Stromal cell of bone marrow (primary cell): ENCODE measurements around the gene HEATR3.

Experiments used
- DNase-seq: peaks from one replicate; pipeline ENCODE4 v3.0.0-alpha.2; 2012; ENCODE audit warnings: low read depth

Gene HEATR3

DNA sequence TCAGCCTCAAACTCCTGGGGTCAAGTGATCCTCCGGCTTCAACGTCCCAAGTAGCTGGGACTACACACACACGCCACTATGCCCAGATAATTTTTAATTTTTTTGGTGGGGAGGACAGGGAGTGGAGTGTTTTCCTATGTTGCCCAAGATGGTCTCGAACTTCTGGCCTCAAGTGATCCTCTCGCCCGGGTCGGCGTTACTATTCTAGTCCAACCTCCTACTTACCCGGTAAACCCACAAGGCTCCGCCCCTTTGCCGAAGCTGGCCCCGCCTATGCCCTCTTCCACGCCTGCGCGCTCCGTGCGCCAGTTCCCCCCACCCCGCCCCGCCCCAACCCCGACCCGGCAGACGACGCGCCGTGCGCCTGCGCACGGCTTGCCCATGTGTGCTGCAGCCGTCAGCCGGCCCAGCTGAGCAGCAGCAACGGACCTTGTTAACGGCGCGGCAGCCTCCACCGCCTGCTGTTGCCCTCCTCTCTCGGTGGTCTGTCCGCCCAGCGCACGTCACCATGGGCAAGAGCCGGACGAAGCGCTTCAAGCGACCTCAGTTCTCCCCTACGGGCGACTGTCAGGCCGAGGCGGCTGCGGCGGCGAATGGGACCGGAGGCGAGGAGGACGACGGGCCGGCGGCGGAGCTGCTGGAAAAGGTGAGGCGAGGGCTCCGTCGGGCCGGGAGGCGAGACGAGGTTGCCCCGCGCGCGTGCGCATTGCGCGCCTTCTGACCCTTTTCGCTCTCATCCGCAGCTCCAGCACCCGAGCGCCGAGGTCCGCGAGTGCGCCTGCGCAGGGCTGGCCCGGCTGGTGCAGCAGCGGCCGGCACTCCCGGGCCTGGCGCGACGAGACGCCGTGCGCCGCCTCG, at the start of gene HEATR3:
HEATR3 (plus strand) TSS at position 347 of the 858 bp plus-strand sequence; CDS start at position 509, 162 bp downstream.
- DNase-seq = peak; percentile 78

GRCh38 chr16:50017553-50017952, 48.2 kb upstream of the HEATR3 start:
- no peak for DNase-seq

GRCh38 chr16:50021544-50021943, 44.2 kb upstream of the HEATR3 start:
- no peak for DNase-seq

DNA sequence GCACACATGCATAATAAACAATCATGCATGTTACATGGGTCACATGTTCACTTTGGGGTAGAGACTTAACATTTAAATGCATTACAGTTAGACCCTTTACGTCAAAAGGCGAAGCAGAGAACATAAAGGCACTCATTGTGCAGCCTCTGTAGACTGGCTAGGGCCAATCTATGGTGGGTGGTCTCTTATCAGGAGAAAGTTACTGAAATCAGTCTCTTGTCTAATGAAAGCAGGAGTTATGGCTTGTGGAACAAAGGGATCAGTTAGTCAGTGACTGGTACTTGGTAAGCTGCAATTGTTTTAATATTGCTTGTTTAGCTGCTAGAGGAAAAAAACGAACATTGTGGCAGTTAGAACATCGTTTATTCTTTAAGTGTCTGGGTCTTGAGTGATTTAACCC, 42.1 kb upstream of the HEATR3 start:
- DNase-seq = no peak

GRCh38 chr16:50024207-50024606, 41.6 kb upstream of the HEATR3 start:
- DNase-seq = no peak

- peak; percentile 92 for DNase-seq
These were observed 40.9 kb upstream of the HEATR3 start, which contains the start of gene CNEP1R1 for GRCh38 chr16:50024684-50025536. Gene CNEP1R1 (plus strand): TSS chr16:50025225. CDS start chr16:50025316, 91 bp downstream.

- DNase-seq = no peak
These were observed 40.2 kb upstream of the HEATR3 start for GRCh38 chr16:50025537-50025931.

GRCh38 chr16:50027829-50028228, 37.9 kb upstream of the HEATR3 start:
- DNase-seq = no peak

DNA sequence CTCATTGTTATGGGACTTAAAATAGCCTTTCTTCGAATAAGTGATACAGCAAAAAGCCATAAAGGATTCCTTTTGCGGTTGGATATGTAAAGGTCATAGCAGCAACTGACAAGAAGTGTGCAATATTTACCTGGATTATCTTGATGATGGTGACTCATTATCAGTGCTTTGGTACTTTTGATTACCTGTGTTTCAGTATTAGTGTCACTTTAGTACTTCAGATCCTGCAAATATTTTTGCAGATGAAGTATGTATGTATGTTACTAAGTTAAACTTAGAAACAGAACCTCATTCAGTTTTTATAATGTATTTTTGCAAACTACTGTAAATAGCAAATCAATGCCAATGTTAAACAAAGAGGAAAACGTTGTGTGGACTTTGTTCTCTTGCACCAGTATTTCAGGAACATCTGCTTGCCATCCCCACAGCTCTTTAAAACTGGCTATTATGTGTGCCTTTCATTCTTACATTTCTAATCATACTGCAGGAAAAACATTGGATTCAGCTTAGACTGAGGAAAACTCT, 30.2 kb upstream of the HEATR3 start:
- DNase-seq = no peak

DNA sequence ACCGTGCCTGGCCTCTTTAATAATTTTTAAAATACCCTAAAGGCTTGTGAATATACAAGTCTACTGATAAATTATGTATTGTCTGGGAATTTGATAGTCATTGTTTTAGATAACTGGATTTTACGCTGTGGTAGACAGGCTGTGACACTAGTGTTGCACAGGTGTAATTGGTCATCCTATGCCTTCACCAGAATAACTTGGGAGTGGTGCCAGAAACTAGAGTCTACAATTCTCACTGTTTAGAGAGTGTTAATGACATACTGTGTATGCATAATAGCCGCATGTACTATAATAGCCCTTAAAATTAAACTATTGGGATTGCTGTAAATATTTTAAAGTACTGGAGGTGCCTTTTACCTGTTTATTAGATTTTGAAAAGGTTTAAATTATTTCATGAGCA, 29.3 kb upstream of the HEATR3 start:
- DNase-seq = no peak

DNA sequence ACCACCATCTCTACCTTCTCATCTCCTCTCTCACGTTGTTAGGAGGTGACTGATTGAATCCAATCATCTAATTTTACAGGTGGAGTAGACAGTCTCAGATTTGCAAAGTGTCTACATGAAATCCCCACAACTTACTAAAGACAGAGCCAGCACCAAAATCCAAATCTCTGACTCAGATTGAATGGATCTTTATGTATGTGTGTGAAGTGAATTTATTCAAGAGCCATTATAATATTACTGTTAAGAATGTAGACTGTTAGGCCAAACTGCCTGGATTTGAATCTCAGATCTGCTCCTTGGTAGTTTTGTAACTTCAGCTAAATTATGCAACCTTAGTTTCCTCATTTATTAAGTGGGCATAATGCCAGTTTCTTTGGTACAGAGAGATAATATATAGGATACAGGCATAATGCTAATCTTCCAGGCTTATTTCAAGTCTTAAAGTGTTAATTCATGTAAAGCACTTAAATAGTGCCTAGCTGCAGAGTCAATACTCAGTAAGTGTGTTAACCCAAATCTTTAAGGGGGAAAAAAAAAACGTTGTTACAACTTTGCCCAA, 28.0 kb upstream of the HEATR3 start:
- no peak for DNase-seq

GRCh38 chr16:50038286-50038685, 27.5 kb upstream of the HEATR3 start:
- DNase-seq = no peak

DNA sequence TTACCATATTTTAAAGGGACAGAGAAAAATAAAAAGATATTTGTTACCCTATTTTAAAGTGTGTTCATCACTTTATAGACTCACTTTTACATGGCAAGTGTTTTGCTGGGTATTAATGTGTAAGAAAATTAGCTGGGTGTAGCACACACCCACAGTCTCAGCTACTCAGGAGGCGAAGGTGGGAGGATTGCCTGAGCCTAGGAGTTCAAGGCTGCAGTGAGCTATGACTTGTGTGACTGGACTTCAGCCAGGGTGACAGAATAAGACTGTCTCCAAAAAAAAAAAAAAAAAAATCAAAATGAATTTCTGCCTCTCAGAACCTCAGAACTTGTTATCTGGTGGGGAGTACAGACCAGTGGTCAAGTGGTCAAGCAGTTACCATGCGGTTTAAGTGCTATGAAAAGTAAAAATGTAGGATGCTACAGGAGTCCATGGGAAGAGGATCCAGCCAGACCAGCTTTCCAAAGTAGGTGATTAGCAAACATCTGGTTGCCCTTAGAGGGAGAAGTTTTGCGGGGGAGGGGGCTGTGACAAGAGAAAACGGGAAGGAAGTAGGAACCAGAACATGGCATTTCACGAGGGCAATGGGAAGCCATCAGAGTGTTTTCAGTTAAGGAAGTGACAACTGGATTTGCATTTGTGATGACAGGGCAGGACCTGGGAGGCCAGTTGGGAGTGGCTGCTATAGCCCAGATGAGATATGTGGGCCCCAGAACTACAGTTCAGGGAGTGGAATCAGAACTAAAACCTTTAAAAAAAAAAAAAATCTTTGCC, 26.8 kb upstream of the HEATR3 start:
- no peak for DNase-seq

- DNase-seq = no peak
These were observed 25.8 kb upstream of the HEATR3 start for GRCh38 chr16:50040018-50040417.

DNA sequence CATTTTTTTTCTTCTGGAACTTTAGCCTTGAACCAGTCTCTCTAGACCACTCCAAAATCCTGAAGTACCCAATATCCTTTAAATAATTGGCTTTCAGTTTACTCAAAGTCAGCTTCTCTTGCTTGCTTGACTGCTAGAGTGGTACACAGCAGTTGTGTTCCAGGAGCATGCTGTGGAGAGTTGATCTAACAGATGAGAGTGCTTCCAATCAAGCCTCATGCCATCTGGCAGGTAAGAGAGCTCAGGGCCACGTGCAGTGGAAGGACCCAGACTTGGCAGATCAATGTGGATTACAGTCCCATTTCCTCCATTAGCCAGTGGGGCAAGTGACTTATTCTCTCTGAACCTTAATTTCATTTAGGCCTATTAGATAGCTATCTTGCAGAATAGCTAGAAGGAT, 25.1 kb upstream of the HEATR3 start:
- no peak for DNase-seq

DNA sequence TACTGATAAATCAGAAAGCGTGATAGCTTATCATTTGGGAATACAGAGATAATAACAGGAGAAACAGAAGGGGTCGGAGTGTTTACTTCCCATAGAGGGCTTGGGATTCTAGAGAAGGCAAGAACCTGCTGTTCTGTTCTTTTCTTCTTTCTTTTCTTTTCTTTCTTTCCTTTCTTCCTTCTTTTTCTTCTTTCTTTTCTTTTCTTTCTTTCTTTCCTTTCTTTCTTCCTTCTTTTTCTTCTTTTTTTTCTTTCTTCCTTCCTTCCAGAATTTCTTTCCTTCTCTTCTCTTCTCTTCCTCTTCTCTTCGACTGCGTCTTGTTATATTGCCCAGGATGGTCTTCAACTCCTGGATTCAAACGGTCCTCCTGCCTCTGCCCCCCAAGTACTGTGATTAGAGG, 22.4 kb upstream of the HEATR3 start:
- DNase-seq = no peak

DNA sequence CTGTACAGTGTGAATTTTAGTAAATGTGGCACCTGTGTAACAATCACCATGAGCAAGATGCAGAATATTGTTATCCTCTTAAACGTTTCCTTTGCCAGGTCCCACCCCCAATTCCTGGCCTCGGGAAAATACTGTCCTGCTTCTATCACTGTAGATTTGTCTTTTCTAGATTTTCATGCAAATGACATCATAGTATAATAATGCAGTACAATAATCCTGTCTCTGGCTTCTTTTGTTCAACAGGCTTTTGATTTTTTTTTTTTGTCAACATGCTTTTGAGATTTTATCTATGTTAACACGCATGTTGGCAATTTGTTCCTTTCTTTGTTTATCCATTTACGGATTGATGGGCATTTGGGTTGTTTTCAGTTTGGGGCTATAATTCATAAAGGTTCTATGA, 20.4 kb upstream of the HEATR3 start:
- no peak for DNase-seq

GRCh38 chr16:50046853-50047252, 18.9 kb upstream of the HEATR3 start:
- no peak for DNase-seq

- no peak for DNase-seq
These were observed 17.9 kb upstream of the HEATR3 start for GRCh38 chr16:50047864-50048263.

- no peak for DNase-seq
These were observed 15.0 kb upstream of the HEATR3 start for GRCh38 chr16:50050802-50051201.

- no peak for DNase-seq
These were observed 9.5 kb upstream of the HEATR3 start for GRCh38 chr16:50056226-50056625.
